Measurements from ENCODE around the gene CD19.
"Not testable (repeated sequence)": the region's sequence is repeated elsewhere in the genome, so short reads cannot be mapped to it uniquely, and the experiment has no call there.

Gene CD19

GRCh38 chr16:28936784-28937155, 5.0 kb downstream of the CD19 start:
- no peak for DNase-seq (ENCODE audit: low spot score)

GRCh38 chr16:28937222-28937876, 5.6 kb downstream of the CD19 start:
- no peak for DNase-seq (ENCODE audit: low spot score)

GRCh38 chr16:28938721-28939120, 7.0 kb downstream of the CD19 start:
- no peak for DNase-seq (ENCODE audit: low spot score)

- DNase-seq (ENCODE audit: low spot score) = not testable (repeated sequence)
Measured at GRCh38 chr16:28939825-28940224, 8.1 kb downstream of the CD19 start.

GRCh38 chr16:28943281-28943680, 11.5 kb downstream of the CD19 start:
- no peak for DNase-seq (ENCODE audit: low spot score)

GRCh38 chr16:28946681-28947080, 14.9 kb downstream of the CD19 start:
- no peak for DNase-seq (ENCODE audit: low spot score)

DNA sequence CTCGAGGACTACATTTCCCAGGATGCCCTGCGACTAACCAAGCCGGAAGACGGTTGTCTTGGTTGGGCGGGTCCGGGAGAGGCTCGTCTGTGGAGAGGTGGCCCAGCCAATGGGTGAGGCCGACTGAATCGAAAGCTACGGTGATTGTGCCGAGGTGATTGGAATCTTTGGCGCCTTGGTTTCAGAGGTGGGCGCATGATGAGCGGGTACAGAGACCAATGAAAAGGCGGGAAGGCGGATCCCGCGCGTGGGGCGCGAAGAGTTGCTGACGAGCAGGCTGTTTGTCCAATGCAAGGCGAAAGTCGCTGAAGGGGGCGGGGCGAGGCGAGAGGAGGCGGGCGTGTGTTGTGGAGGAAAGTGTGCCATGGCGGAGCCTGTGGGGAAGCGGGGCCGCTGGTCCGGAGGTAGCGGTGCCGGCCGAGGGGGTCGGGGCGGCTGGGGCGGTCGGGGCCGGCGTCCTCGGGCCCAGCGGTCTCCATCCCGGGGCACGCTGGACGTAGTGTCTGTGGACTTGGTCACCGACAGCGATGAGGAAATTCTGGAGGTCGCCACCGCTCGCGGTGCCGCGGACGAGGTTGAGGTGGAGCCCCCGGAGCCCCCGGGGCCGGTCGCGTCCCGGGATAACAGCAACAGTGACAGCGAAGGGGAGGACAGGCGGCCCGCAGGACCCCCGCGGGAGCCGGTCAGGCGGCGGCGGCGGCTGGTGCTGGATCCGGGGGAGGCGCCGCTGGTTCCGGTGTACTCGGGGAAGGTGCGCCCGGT, 19.1 kb downstream of the CD19 start, which contains the start of gene NFATC2IP:
NFATC2IP (plus strand) TSS at position 290 of the 762 bp plus-strand sequence; CDS start at position 365, 75 bp downstream.
- DNase-seq (ENCODE audit: low spot score) = peak; percentile 99

DNA sequence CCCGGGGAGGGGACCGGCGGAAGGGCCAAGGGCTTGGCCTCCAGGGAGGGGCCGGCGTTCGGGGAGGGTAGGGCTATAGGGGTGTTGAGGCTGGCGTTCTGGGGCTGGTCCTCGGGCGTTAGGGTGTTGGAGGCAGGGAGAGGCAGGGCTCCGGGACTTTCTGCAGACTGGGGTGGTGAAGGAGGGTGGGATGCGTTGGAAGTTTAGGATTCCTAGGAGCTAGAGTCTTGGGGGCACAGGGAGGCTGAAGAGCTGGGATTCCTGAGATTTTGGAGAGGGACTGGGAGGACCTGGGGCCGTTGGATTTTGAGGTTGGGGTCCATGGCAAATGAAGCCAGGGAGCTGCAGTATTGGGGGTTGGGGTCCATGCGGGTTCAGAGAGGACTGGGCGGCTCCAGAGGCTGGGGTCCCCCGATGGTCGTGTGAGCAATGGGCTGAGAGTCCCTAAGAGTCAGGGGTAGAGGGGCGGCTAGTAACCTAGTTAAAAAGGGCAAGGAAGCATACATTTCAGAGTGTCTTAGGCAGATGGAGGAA, 19.7 kb downstream of the CD19 start:
- DNase-seq (ENCODE audit: low spot score) = no peak

- DNase-seq (ENCODE audit: low spot score) = no peak
Measured at GRCh38 chr16:28958216-28958615, 26.4 kb downstream of the CD19 start.

DNA sequence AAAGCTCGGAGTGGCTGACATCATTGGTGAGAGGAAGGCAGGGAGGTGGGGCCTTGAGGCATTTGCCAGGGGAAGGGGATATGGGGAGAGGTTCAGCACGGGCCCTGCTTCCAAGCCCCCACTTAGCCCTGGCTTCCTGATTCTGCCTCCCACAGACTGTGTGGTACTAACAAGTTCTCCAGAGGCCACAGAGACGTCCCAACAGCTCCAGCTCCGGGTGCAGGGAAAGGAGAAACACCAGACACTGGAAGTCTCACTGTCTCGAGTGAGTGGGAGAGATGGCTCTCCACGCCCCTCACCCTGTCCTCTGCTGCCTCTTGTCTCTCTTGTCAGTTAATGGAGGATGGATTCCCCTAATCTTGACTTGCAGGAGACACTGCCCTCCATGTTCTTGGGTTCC, 27.1 kb downstream of the CD19 start:
- no peak for DNase-seq (ENCODE audit: low spot score)

DNA sequence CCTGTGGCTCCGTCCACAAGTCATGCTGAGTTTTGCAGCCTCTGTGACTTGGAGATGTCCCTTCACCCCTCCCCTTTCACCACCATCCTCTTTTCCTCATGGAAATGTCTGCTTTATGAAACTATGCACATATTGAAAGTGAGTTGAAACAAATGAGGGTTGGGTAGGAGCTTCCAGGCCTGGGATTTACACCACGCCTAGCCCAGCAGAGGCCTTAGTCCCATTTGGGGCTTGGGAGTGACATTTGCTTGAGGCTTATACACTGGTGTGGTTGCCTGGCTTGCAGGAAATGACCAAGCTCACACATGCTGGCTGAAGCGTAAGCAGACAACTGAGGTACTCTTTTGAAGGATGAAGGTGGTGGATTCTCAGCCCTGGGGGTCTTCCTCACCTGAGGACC, 32.3 kb downstream of the CD19 start:
- DNase-seq (ENCODE audit: low spot score) = no peak

DNA sequence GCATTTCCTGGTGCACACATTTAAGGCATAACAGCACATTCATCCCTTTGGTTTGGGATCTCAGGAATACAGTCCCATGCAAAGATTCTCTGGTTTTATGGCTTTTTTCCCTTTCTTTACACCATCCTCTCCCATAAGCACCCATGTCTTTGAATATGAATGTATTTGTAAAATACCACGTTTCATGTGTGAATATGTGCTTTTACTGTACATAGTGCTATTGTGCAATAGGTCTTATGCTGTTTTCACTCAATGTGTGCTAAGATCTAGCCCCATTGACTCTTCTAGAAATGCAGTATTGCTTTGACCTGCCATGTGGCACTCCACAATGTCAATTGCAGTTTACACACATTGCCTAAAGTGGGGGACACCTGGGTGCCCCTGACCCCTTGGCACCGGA, 32.7 kb downstream of the CD19 start:
- no peak for DNase-seq (ENCODE audit: low spot score)

- no peak for DNase-seq (ENCODE audit: low spot score)
Measured at GRCh38 chr16:28967156-28967555, 35.4 kb downstream of the CD19 start.

GRCh38 chr16:28969696-28970095, 37.9 kb downstream of the CD19 start:
- DNase-seq (ENCODE audit: low spot score) = not testable (repeated sequence)

- peak; percentile 67 for DNase-seq (ENCODE audit: low spot score)
Measured at GRCh38 chr16:28974007-28974436, 42.3 kb downstream of the CD19 start.

GRCh38 chr16:28974437-28975157, 42.8 kb downstream of the CD19 start, which contains the start of gene SPNS1:
SPNS1 (plus strand) TSS chr16:28974778; CDS start chr16:28975152, 374 bp downstream.
- DNase-seq (ENCODE audit: low spot score) = peak; percentile 94

GRCh38 chr16:28975158-28975599, 43.4 kb downstream of the CD19 start:
- no peak for DNase-seq (ENCODE audit: low spot score)

DNA sequence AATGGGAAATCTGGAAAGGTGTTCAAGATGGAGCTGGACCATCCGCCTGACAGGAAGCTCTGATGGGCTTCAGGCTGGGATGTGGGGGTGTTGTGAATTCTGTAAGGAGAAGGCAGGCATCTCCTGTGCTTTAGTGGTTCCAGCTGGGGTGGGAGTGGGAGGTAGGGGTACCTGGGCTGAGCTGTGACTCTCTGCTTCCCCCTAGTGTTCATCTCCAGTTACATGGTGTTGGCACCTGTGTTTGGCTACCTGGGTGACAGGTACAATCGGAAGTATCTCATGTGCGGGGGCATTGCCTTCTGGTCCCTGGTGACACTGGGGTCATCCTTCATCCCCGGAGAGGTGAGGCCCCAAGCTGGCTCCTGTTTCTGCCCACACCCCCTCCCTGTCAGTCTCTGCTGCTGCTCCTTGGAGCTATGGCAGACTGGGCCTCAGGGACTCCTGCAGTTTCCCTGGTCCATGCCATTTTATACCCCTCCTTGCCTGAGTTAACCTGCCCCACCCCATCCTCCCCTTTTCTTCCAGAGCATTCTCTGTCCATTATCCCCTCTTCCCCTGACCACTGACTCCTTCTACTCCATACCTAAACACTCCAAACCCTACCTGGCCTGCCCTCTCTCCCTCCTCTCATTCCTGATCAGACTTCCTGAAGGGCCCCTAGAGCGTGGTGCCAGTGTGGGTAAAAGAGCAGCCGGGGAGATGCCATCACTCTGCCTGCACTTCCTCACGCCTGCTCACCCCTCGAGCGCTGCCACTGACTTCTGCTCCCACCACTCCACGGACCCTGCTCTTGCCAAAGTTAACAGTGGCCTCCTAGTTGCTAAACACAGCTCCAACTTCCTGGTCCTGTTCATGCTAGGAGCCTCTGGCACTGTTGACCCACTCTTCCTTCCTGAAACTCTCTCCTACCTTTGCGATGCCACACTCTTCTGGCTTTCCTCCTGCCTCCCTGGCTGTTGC, 46.2 kb downstream of the CD19 start:
- DNase-seq (ENCODE audit: low spot score) = no peak

DNA sequence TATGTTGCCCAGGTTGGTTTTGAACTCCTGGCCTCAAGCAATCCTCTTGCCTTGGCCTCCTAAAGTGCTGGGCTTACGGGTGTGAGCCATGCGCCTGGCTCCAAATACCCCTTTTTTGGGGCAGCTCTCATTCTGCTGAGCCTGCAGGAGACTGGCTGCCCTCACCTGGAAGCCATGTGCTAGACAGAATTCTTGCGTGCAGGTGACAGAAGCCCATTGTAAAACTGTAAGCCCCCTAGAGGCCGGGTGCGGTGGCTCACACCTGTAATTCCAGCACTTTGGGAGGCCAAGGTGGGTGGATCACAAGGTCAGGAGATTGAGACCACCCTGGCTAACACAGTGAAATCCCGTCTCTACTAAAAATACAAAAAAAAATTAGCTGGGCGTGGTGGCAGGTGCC, 48.6 kb downstream of the CD19 start:
- DNase-seq (ENCODE audit: low spot score) = not testable (repeated sequence)

DNA sequence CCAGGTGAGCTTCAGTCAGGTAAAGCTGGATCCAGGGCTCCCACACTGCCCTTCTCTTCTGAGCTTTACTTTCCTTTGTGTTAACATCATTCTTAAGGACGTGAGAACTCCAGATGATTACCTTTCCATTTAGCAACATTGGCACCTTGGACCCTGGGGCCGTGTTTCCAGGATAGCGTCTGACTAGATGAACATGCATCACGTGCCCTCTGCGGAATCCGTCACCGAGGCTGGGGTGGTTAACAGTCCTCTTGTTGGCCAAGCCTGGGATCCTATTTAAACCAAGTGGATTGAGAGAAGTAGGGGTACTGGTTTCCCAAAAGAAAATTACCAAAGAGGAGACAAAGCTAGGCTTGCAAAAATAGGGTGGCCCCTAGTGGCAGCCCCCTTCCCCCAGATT, 49.2 kb downstream of the CD19 start:
- no peak for DNase-seq (ENCODE audit: low spot score)

DNA sequence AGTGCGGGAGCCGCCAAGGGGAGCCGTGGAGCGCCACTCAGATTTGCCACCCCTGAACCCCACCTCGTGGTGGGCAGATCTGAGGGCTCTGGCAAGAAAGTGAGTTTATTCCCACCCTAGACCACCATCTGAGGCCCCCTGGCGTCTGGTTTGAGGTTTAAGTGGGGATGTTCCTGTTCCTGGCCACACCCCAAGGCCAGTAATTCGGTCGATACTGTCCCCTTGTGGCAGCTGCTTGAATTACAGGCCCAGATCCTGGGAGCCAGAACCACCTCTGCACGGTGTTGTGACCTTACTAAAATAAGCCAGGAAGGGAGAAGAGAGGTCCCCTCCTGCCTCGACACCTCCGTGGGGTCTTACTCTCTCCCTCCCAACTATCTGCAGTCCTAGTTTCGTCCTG, 49.7 kb downstream of the CD19 start:
- no peak for DNase-seq (ENCODE audit: low spot score)
